Natural killer cell (primary cell): Measurements from ENCODE around the gene PSMC3IP. TPM values are rescaled to one million over a fixed set of nuclear protein-coding genes. Genes with fewer than 3 reads are reported as not detected.
A peak's percentile ranks its signal among the peaks of the same experiment; 100 is the strongest.

Experiments
- ATAC-seq, 3 donors: fragments of 150-1000 bp in 2 of 3; fragments of 200-7000 bp in 1 of 3; cut with Tn5 transposase; 1 replicate in 1 of 3; 2 replicates in 2 of 3; pipeline ENCODE4 v1.10.0; 2021; ENCODE audit warnings: mild to moderate bottlenecking in 2 of 3, moderate library complexity in 2 of 3
- DNase-seq, 2 donors: peaks; one replicate each; pipeline versions ENCODE4 v3.0.0 to v3.0.0-alpha.2; 2013 to 2021; ENCODE audit warnings: mixed read lengths in 1 of 2
- H3K27ac ChIP-seq: one replicate; pipeline ENCODE4 v1.5.1; 2013; ENCODE audit warnings: mild to moderate bottlenecking, low read length
- H3K27me3 ChIP-seq: one replicate; pipeline ENCODE4 v1.6.1; 2013; ENCODE audit warnings: low read length; ENCODE audit not compliant: control insufficient read depth, insufficient read depth
- H3K36me3 ChIP-seq: one replicate; pipeline ENCODE4 v1.6.1; 2013; ENCODE audit warnings: low read length; ENCODE audit not compliant: control insufficient read depth, insufficient read depth
- H3K4me1 ChIP-seq: one replicate; pipeline ENCODE4 v1.6.1; 2013; ENCODE audit warnings: low read length; ENCODE audit not compliant: control insufficient read depth, insufficient read depth
- H3K4me3 ChIP-seq: one replicate; pipeline ENCODE4 v1.5.1; 2013; ENCODE audit warnings: low read length
- H3K9me3 ChIP-seq: one replicate; pipeline ENCODE4 v1.6.1; 2013; ENCODE audit warnings: low read length; ENCODE audit not compliant: control insufficient read depth, insufficient read depth
- H3K27ac Mint-ChIP-seq, 2 donors: one replicate each; pipeline ENCODE4 v1.8.0; 2022; ENCODE audit warnings: mild to moderate bottlenecking in 2 of 2, mixed read lengths in 2 of 2, moderate library complexity in 1 of 2
- H3K27me3 Mint-ChIP-seq, 2 donors: one replicate each; pipeline ENCODE4 v1.8.0; 2022; ENCODE audit warnings: low read depth in 2 of 2, mixed read lengths in 2 of 2
- H3K36me3 Mint-ChIP-seq: one replicate; pipeline ENCODE4 v1.8.0; 2022; ENCODE audit warnings: mixed read lengths
- H3K4me1 Mint-ChIP-seq, 2 donors: one replicate each; pipeline ENCODE4 v1.8.0; 2022; ENCODE audit warnings: mixed read lengths in 2 of 2
- H3K4me3 Mint-ChIP-seq: one replicate; pipeline ENCODE4 v1.8.0; 2022; ENCODE audit warnings: mild to moderate bottlenecking, moderate library complexity, mixed read lengths
- H3K9me3 Mint-ChIP-seq, 2 donors: one replicate each; pipeline ENCODE4 v1.8.0; 2022; ENCODE audit warnings: mixed read lengths in 2 of 2
- WGBS: methylation state at CpG from one replicate; pipeline ENCODE4 v1.1.7; 2013; ENCODE audit warnings: missing lambda C conversion rate; ENCODE audit not compliant: insufficient coverage; 5-methylcytosine and 5-hydroxymethylcytosine counted together
- intact Hi-C: fragments of 100-400 bp; cut with micrococcal nuclease; formaldehyde crosslinking; loops from one replicate; pipeline ENCODE4 v1.14.2; 2022
- total RNA-seq, 4 donors: library from RNA; stranded (reverse); fragments of 120-200 nt in 1 of 4; gene quantifications; one replicate each; pipeline versions ENCODE4 v1.2.3 to v1.2.4, GENCODE V29; 2013 to 2022
- TF ChIP-seq, protein P1 (sequence below): fragments of 200-600 bp; IDR thresholded peaks from one replicate; pipeline ENCODE4 v1.8.0; 2022; ENCODE audit warnings: antibody characterized with exemption

PSMC3IP gene
- total RNA-seq, 3 donors from 2014 or later (not counting 1 experiment from before 2014, with no cell fraction given) = 5.0 to 6.2 (median 5.7) TPM

DNA sequence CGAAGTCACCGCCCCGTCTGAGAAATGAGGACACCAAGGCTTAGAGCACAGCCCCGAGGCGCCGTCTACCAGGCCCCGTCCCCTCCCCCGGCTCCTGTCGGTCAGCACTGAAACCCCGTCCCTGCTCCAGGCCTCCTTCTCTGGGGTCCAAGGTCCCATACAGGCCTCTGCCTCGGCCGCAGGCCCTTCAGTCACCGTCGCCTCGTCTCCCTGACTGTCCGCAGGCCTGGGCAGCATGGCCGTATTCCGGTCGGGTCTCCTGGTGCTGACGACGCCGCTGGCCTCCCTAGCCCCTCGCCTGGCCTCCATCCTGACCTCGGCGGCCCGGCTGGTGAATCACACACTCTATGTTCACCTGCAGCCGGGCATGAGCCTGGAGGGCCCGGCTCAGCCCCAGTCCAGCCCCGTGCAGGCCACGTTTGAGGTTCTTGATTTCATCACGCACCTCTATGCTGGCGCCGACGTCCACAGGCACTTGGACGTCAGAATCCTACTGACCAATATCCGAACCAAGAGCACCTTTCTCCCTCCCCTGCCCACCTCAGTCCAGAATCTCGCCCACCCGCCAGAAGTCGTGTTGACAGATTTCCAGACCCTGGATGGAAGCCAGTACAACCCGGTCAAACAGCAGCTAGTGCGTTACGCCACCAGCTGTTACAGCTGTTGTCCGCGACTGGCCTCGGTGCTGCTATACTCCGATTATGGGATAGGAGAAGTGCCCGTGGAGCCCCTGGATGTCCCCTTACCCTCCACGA, 15.0 kb downstream of the PSMC3IP start:
- intact Hi-C loops = loop anchor here (2.0 kb wide), 1 partner anchor 16 kb away; no protein-coding TSS in a partner anchor
- Histone ChIP-seq H3K9me3 (no peaks in the 10 kb centered on the region), H3K36me3 (peaks cover 24% of the 10 kb centered on the region), H3K4me3 (peak overlapping the region; percentile 95), H3K27ac (peak overlapping the region; percentile 82), H3K27me3 (no peaks in the 10 kb centered on the region), H3K4me1 (peaks cover 47% of the 10 kb centered on the region)
- Mint-ChIP-seq H3K4me1 (peaks cover 33 to 38% of the 10 kb centered on the region in 2 donors), H3K9me3 (no peaks in the 10 kb centered on the region), H3K4me3 (peak overlapping the region; percentile 96), H3K27ac (peak overlapping the region; percentile 90 to 94), H3K27me3 (no peaks in the 10 kb centered on the region), H3K36me3 (no peaks in the 10 kb centered on the region)
- TF ChIP-seq, protein P1, sequence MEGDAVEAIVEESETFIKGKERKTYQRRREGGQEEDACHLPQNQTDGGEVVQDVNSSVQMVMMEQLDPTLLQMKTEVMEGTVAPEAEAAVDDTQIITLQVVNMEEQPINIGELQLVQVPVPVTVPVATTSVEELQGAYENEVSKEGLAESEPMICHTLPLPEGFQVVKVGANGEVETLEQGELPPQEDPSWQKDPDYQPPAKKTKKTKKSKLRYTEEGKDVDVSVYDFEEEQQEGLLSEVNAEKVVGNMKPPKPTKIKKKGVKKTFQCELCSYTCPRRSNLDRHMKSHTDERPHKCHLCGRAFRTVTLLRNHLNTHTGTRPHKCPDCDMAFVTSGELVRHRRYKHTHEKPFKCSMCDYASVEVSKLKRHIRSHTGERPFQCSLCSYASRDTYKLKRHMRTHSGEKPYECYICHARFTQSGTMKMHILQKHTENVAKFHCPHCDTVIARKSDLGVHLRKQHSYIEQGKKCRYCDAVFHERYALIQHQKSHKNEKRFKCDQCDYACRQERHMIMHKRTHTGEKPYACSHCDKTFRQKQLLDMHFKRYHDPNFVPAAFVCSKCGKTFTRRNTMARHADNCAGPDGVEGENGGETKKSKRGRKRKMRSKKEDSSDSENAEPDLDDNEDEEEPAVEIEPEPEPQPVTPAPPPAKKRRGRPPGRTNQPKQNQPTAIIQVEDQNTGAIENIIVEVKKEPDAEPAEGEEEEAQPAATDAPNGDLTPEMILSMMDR = no peak
- ATAC-seq (no peak), DNase-seq (peak in 1 of 2 donors; percentile 16)
- WGBS = 20% methylated on average over 48 of the region's 48 CpGs

DNA sequence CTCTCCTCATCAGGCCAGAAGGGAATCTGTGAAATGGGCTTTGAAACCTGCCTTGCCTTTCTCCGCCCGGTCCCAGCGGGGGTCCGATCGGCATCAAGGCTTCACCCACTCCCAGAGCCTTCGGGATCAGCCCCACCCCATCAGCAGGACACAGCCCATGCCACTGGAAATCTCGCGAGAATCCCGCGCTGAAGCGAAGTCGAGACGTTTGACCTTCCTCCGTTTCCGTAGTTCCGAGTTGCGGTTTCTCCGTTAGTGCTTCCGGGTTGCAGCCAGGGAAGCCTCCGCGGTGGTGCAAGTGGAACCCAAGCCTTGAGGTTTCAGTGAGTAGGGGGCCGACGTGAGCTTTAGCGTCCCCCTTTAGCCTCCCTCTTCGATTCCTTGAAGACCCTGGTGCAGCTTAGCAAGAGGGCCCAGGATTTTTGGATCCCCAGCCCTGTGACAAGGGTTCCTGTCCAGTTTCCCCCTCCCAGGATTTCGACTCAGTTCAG, 15.6 kb downstream of the PSMC3IP start, which contains the start of gene COASY:
Gene COASY, plus strand, starts transcription at position 252 of the 491 bp plus-strand sequence. CDS start 475 bp downstream, outside the sequence.
- Histone ChIP-seq H3K4me1 (peaks cover 44% of the 10 kb centered on the region), H3K36me3 (peaks cover 24% of the 10 kb centered on the region), H3K4me3 (peak within 1 kb of the TSS; percentile 95), H3K27ac (peak within 1 kb of the TSS; percentile 82), H3K9me3 (no peaks in the 10 kb centered on the region), H3K27me3 (no peaks in the 10 kb centered on the region)
- TF ChIP-seq, protein P1 = no peak
- H3K36me3 Mint-ChIP-seq = no peaks in the 10 kb centered on the region
- H3K27me3 Mint-ChIP-seq = no peaks in the 10 kb centered on the region
- intact Hi-C loops = loop anchor here (2.0 kb wide), 1 partner anchor 17 kb away; no protein-coding TSS in a partner anchor
- peak; percentile 90 to 97 for DNase-seq
- ATAC-seq = peak; percentile 75 to 78 (median 78)
- H3K4me3 Mint-ChIP-seq = peak within 1 kb of the TSS; percentile 96
- H3K9me3 Mint-ChIP-seq = no peaks in the 10 kb centered on the region
- H3K4me1 Mint-ChIP-seq = peaks cover 30 to 35% of the 10 kb centered on the region in 2 donors
- under 1% methylated on average over 26 of the region's 26 CpGs for WGBS
- peak within 1 kb of the TSS; percentile 90 to 94 for H3K27ac Mint-ChIP-seq

DNA sequence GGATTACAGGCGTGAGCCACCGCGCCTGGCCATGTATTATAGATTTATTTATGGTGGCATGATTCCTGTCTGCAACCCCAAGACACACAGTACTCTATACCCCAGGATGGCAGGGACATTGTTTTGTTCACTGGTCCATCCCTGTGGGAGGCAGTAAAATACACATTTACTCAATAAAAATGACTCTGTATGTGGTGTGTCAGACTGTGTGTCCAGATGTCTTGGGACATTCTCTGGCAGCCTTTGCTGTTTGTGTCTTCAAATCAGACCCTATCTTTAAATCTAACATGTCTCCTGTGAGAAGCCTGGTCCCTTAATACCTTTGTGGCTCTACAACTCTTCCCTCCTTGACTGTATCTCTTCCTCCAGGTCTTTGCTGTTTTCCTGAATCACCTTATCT, 17.3 kb downstream of the PSMC3IP start:
- Mint-ChIP-seq H3K4me1 (peaks cover 25 to 32% of the 10 kb centered on the region in 2 donors), H3K4me3 (peak overlapping the region; percentile 65), H3K36me3 (no peaks in the 10 kb centered on the region), H3K27me3 (no peaks in the 10 kb centered on the region), H3K27ac (no peak overlapping the region), H3K9me3 (no peaks in the 10 kb centered on the region)
- ATAC-seq (no peak), DNase-seq (no peak)
- WGBS = no CpG with 5 or more reads among the region's 3 CpGs
- Histone ChIP-seq H3K4me3 (no peak overlapping the region), H3K27ac (no peak overlapping the region), H3K36me3 (peaks cover 15% of the 10 kb centered on the region), H3K4me1 (peaks cover 40% of the 10 kb centered on the region), H3K9me3 (no peaks in the 10 kb centered on the region), H3K27me3 (no peaks in the 10 kb centered on the region)
- TF ChIP-seq, protein P1 = no peak
- intact Hi-C loops = no loop called here
